IMR-90 (cell line): ENCODE measurements around the gene PPP1R12C.

Experiments
- CEBPB ChIP-seq: IDR thresholded peaks from 2 replicates; pipeline ENCODE4 v1.6.1; 2012; ENCODE audit warnings: low read depth, low read length, improper control_type of control experiment
- POLR2A ChIP-seq: IDR thresholded peaks from 2 replicates; pipeline ENCODE4 v1.6.1; 2012; ENCODE audit warnings: mild to moderate bottlenecking, low read depth, low read length
- RCOR1 ChIP-seq: IDR thresholded peaks from 2 replicates; pipeline ENCODE4 v1.6.1; 2012; ENCODE audit warnings: mild to moderate bottlenecking, low read length, improper control_type of control experiment; ENCODE audit not compliant: insufficient replicate concordance
- SMC3 ChIP-seq: fragments of 150-350 bp; IDR thresholded peaks from 2 replicates; pipeline ENCODE4 v1.6.1; 2016; ENCODE audit warnings: low read depth, mild to moderate bottlenecking, antibody characterized with exemption, low read length, moderate library complexity
- TF ChIP-seq, protein P1 (sequence below): conservative IDR thresholded peaks from 2 replicates; pipeline ENCODE4 v1.5.1; 2012; ENCODE audit warnings: mild to moderate bottlenecking, low read depth, low read length, improper control_type of control experiment
- TF ChIP-seq, protein P2 (sequence below): fragments of 150-350 bp; IDR thresholded peaks from 2 replicates; pipeline ENCODE4 v1.6.1; 2017; ENCODE audit warnings: mild to moderate bottlenecking, antibody characterized with exemption, low read length, low read depth

- TF ChIP-seq, protein P1, sequence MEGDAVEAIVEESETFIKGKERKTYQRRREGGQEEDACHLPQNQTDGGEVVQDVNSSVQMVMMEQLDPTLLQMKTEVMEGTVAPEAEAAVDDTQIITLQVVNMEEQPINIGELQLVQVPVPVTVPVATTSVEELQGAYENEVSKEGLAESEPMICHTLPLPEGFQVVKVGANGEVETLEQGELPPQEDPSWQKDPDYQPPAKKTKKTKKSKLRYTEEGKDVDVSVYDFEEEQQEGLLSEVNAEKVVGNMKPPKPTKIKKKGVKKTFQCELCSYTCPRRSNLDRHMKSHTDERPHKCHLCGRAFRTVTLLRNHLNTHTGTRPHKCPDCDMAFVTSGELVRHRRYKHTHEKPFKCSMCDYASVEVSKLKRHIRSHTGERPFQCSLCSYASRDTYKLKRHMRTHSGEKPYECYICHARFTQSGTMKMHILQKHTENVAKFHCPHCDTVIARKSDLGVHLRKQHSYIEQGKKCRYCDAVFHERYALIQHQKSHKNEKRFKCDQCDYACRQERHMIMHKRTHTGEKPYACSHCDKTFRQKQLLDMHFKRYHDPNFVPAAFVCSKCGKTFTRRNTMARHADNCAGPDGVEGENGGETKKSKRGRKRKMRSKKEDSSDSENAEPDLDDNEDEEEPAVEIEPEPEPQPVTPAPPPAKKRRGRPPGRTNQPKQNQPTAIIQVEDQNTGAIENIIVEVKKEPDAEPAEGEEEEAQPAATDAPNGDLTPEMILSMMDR, result no peak
- TF ChIP-seq POLR2A, result no peak
- TF ChIP-seq CEBPB, result no peak
- TF ChIP-seq, protein P2, sequence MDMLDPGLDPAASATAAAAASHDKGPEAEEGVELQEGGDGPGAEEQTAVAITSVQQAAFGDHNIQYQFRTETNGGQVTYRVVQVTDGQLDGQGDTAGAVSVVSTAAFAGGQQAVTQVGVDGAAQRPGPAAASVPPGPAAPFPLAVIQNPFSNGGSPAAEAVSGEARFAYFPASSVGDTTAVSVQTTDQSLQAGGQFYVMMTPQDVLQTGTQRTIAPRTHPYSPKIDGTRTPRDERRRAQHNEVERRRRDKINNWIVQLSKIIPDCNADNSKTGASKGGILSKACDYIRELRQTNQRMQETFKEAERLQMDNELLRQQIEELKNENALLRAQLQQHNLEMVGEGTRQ, result no peak
- no peak for TF ChIP-seq RCOR1
- TF ChIP-seq SMC3, result no peak
Measured at GRCh38 chr19:55152017-55152416, 34.6 kb upstream of the PPP1R12C start.
